H1 (cell line): Measurements from ENCODE around the gene MEA1.

Experiments used
- BRCA1 ChIP-seq: IDR thresholded peaks from 2 replicates; pipeline ENCODE4 v1.6.1; 2012; ENCODE audit warnings: low read depth, low read length, improper control_type of control experiment
- CEBPB ChIP-seq: IDR thresholded peaks from 2 replicates; pipeline ENCODE4 v1.6.1; 2012; ENCODE audit warnings: low read depth, low read length
- CREB1 ChIP-seq: IDR thresholded peaks from 2 replicates; pipeline ENCODE4 v1.6.1; 2012; ENCODE audit warnings: inconsistent platforms
- CTCF ChIP-seq, 3 experiments: IDR thresholded peaks; 1 replicate in 2 of 3; 2 replicates in 1 of 3; pipeline versions ENCODE4 v1.5.1 to v1.6.1; 2011; ENCODE audit warnings: low read length in 3 of 3, mild to moderate bottlenecking in 3 of 3, inconsistent platforms in 2 of 3, low read depth in 1 of 3, moderate library complexity in 1 of 3; ENCODE audit not compliant: insufficient read depth in 1 of 3; ENCODE audit errors: control extremely low read depth in 1 of 3
- EZH2 ChIP-seq: fragments of 200-600 bp; sonication (generic); IDR thresholded peaks from 2 replicates; pipeline ENCODE4 v1.7.1; 2012; ENCODE audit warnings: low read depth, mild to moderate bottlenecking, moderate library complexity, low read length, inconsistent platforms; ENCODE audit not compliant: severe bottlenecking
- POLR2AphosphoS5 ChIP-seq: IDR thresholded peaks from 2 replicates; pipeline ENCODE4 v1.6.1; 2011; ENCODE audit warnings: low read depth, low read length
- RNF2 ChIP-seq: fragments of 200-900, 300-1000 bp; sonication (generic); IDR thresholded peaks from 2 replicates; pipeline ENCODE4 v1.7.1; 2016; ENCODE audit warnings: borderline replicate concordance, low read depth, mild to moderate bottlenecking, antibody characterized with exemption, low read length; ENCODE audit not compliant: poor library complexity, severe bottlenecking; ENCODE audit errors: missing control alignments
- SRF ChIP-seq: IDR thresholded peaks from 2 replicates; pipeline ENCODE4 v1.6.1; 2011; ENCODE audit warnings: mild to moderate bottlenecking, low read depth, low read length, moderate library complexity

GRCh38 chr6:42984001-42984923 is 29.5 kb downstream of the MEA1 start, which contains the start of gene PPP2R5D:
- TF ChIP-seq CEBPB (no peak), CTCF (IDR thresholded peaks at IDR 0.05; ENCODE audit: control extremely low read depth in 1 of 3, insufficient read depth in 1 of 3, low read depth in 1 of 3, low read length in 3 of 3) (no peak), CREB1 (peak; percentile 59; the same call in 1 of the 2 replicates), SRF (no peak), POLR2AphosphoS5 (peak; percentile 92), EZH2 (no peak), BRCA1 (no peak), RNF2 (no peak)
